Lower leg skin (tissue), 4 donors: ENCODE results near the gene USP30. TPM values are rescaled to one million over a fixed set of nuclear protein-coding genes. Genes with fewer than 3 reads are reported as not detected.
"Not testable (repeated sequence)": the region's sequence is repeated elsewhere in the genome, so short reads cannot be mapped to it uniquely, and the experiment has no call there.

ENCODE experiments used
- DNase-seq, 2 donors: peaks; one replicate each; pipeline ENCODE4 v3.0.0-alpha.2; 2019; ENCODE audit warnings: low spot score in 2 of 2
- H3K4me3 ChIP-seq: fragments of 200-600 bp; sonication (generic); 2 replicates; pipeline ENCODE4 v1.5.1; 2017; ENCODE audit warnings: mild to moderate bottlenecking, low read depth; ENCODE audit not compliant: poor library complexity, severe bottlenecking
- CTCF ChIP-seq, 3 donors: fragments of 450-650 bp; IDR thresholded peaks; one replicate each; pipeline ENCODE4 v1.5.1; 2016; ENCODE audit warnings: antibody characterized with exemption in 3 of 3, mild to moderate bottlenecking in 3 of 3, moderate library complexity in 2 of 3
- POLR2A ChIP-seq, 2 donors: fragments of 450-650 bp; IDR thresholded peaks; one replicate each; pipeline ENCODE4 v1.6.1; 2016 to 2017; ENCODE audit warnings: antibody characterized with exemption in 2 of 2, mild to moderate bottlenecking in 1 of 2, moderate library complexity in 1 of 2
- WGBS, 2 donors: methylation state at CpG; one replicate each; pipeline ENCODE4 v1.1.5; 2018; 5-methylcytosine and 5-hydroxymethylcytosine counted together
- intact Hi-C: fragments of 100-400 bp; cut with DNase I; formaldehyde crosslinking; loops from one replicate; pipeline ENCODE4 v1.15.0; 2023; ENCODE audit warnings: low total_unique reads
- total RNA-seq, 4 donors: library from RNA; depleted of rRNA; stranded (reverse); fragments of >200 nt; gene quantifications; one replicate each; pipeline ENCODE4 v1.1.0, GENCODE V29; 2016

USP30 gene
- total RNA-seq, 4 donors from 2014 or later: 11.5 to 29.5 (median 22.2) TPM

- TF ChIP-seq POLR2A (IDR thresholded peaks at IDR 0.05): no peak
- no peak for TF ChIP-seq CTCF (IDR thresholded peaks at IDR 0.05)
- WGBS, 2 donors: 11 to 17% methylated on average over 6 of the region's 6 CpGs
- intact Hi-C loops: no loop called here
- peak overlapping the region; percentile 78 for H3K4me3 ChIP-seq
- DNase-seq: no peak
Measured at GRCh38 chr12:109052097-109052413, 321 bp upstream of the USP30 start.

- H3K4me3 ChIP-seq: peak overlapping the region; percentile 78
- no peak for DNase-seq
- no peak for TF ChIP-seq CTCF (IDR thresholded peaks at IDR 0.05)
- TF ChIP-seq POLR2A (IDR thresholded peaks at IDR 0.05): no peak
- 17 to 25% methylated on average over 9 of the region's 9 CpGs for WGBS, 2 donors
- intact Hi-C loops: no loop called here
Measured at GRCh38 chr12:109053382-109054123, 1.2 kb downstream of the USP30 start.

- H3K4me3 ChIP-seq, intact Hi-C loops, DNase-seq: not testable (repeated sequence)
- 84 to 89% methylated on average over 4 of the region's 4 CpGs for WGBS, 2 donors
Measured at GRCh38 chr12:109054124-109054513, 1.7 kb downstream of the USP30 start.

- intact Hi-C loops: no loop called here
- TF ChIP-seq CTCF (IDR thresholded peaks at IDR 0.05) (no peak), POLR2A (IDR thresholded peaks at IDR 0.05) (no peak)
- H3K4me3 ChIP-seq: no peak overlapping the region
- DNase-seq: no peak
Measured at GRCh38 chr12:109054520-109054919, 2.1 kb downstream of the USP30 start.

- WGBS, 2 donors: 79 to 87% methylated on average over 3 of the region's 3 CpGs
Measured at GRCh38 chr12:109056891-109057290, 4.5 kb downstream of the USP30 start.

GRCh38 chr12:109057376-109057775 lies 5.0 kb downstream of the USP30 start:
- intact Hi-C loops: no loop called here
- H3K4me3 ChIP-seq: no peak overlapping the region
- WGBS, 2 donors: 96% methylated on average over 1 of the region's 1 CpG
- no peak for DNase-seq
- TF ChIP-seq CTCF (IDR thresholded peaks at IDR 0.05) (no peak), POLR2A (IDR thresholded peaks at IDR 0.05) (no peak)

More at GRCh38 chr12:109056891-109057290, 4.5 kb downstream of the USP30 start:
- DNase-seq: no peak
- TF ChIP-seq CTCF (IDR thresholded peaks at IDR 0.05): no peak
- TF ChIP-seq POLR2A (IDR thresholded peaks at IDR 0.05): no peak
- intact Hi-C loops: no loop called here
- no peak overlapping the region for H3K4me3 ChIP-seq
